ENCODE measurements around the gene ARPC2. TPM values are rescaled to one million over a fixed set of nuclear protein-coding genes. Genes with fewer than 3 reads are reported as not detected.

Gene ARPC2
- total RNA-seq, 1 donor = 259 TPM

GRCh38 chr2:218285604-218286003 is 68.6 kb downstream of the ARPC2 start:
- DNase-seq (ENCODE audit: low read depth in 2 of 3, low spot score in 2 of 3) = no peak

GRCh38 chr2:218286570-218287459 is 69.8 kb downstream of the ARPC2 start:
- peak; percentile 64 to 94 (median 93) for DNase-seq (ENCODE audit: low read depth in 2 of 3, low spot score in 2 of 3)

- no peak for DNase-seq (ENCODE audit: low read depth in 2 of 3, low spot score in 2 of 3)
These were observed 72.8 kb downstream of the ARPC2 start for GRCh38 chr2:218289639-218290315.

GRCh38 chr2:218290316-218291261 is 73.6 kb downstream of the ARPC2 start:
- peak in 2 of 3 donors; percentile 55 to 69 for DNase-seq (ENCODE audit: low read depth in 2 of 3, low spot score in 2 of 3)

GRCh38 chr2:218291318-218292047 is 74.5 kb downstream of the ARPC2 start:
- peak in 1 of 3 donors; percentile 33 for DNase-seq (ENCODE audit: low read depth in 2 of 3, low spot score in 2 of 3)

- DNase-seq (ENCODE audit: low read depth in 2 of 3, low spot score in 2 of 3) = peak; percentile 76 to 83 (median 79)
These were observed 75.3 kb downstream of the ARPC2 start, which contains the start of gene TMBIM1 for GRCh38 chr2:218292048-218293014. Gene TMBIM1 (minus strand): TSS chr2:218292503. CDS start chr2:218282141, 10,362 bp downstream.

GRCh38 chr2:218293715-218294429 is 76.9 kb downstream of the ARPC2 start:
- no peak for DNase-seq (ENCODE audit: low read depth in 2 of 3, low spot score in 2 of 3)

- no peak for DNase-seq (ENCODE audit: low read depth in 2 of 3, low spot score in 2 of 3)
These were observed 77.5 kb downstream of the ARPC2 start for GRCh38 chr2:218294430-218295022.

- no peak for DNase-seq (ENCODE audit: low read depth in 2 of 3, low spot score in 2 of 3)
These were observed 78.0 kb downstream of the ARPC2 start for GRCh38 chr2:218295029-218295428.

GRCh38 chr2:218296200-218296599 is 79.2 kb downstream of the ARPC2 start:
- DNase-seq (ENCODE audit: low read depth in 2 of 3, low spot score in 2 of 3) = no peak

- DNase-seq (ENCODE audit: low read depth in 2 of 3, low spot score in 2 of 3) = no peak
These were observed 79.9 kb downstream of the ARPC2 start for GRCh38 chr2:218296847-218297246.

GRCh38 chr2:218298314-218298875 is 81.4 kb downstream of the ARPC2 start:
- no peak for DNase-seq (ENCODE audit: low read depth in 2 of 3, low spot score in 2 of 3)

- no peak for DNase-seq (ENCODE audit: low read depth in 2 of 3, low spot score in 2 of 3)
These were observed 83.2 kb downstream of the ARPC2 start for GRCh38 chr2:218300141-218300540.

- DNase-seq (ENCODE audit: low read depth in 2 of 3, low spot score in 2 of 3) = peak; percentile 78 to 96 (median 86)
These were observed 84.3 kb downstream of the ARPC2 start for GRCh38 chr2:218301176-218301819.
